Activated CD4-positive, alpha-beta T cell treated with anti-CD3 and anti-CD28 coated beads, Interleukin-10, Interleukin-2, amounts not matched to agents 100 ng/mL and 50 ng/mL, durations not matched to agents 16 hours and 8 hours (primary cell): ENCODE data around the gene PIGS.

ENCODE experiments used
- DNase-seq: peaks from one replicate; pipeline ENCODE4 v3.0.0-alpha.2; 2020

The PIGS gene

GRCh38 chr17:28505986-28506665, 65.2 kb downstream of the PIGS start, which contains the start of gene FOXN1:
Gene FOXN1, plus strand, starts transcription at chr17:28506348. Its CDS starts 17,622 bp downstream, at chr17:28523970.
- no peak for DNase-seq

GRCh38 chr17:28503420-28503819, 67.9 kb downstream of the PIGS start:
- no peak for DNase-seq
